Middle frontal gyrus (tissue), 1 donor: ENCODE data around the gene EIF2AK2.
"Not testable (repeated sequence)": the region's sequence is repeated elsewhere in the genome, so short reads cannot be mapped to it uniquely, and the experiment has no call there.

Experiments used
- DNase-seq: peaks from one replicate; pipeline ENCODE4 v3.0.0-alpha.2; 2015; ENCODE audit warnings: low spot score; ENCODE audit errors: extremely low spot score

EIF2AK2 gene

DNA sequence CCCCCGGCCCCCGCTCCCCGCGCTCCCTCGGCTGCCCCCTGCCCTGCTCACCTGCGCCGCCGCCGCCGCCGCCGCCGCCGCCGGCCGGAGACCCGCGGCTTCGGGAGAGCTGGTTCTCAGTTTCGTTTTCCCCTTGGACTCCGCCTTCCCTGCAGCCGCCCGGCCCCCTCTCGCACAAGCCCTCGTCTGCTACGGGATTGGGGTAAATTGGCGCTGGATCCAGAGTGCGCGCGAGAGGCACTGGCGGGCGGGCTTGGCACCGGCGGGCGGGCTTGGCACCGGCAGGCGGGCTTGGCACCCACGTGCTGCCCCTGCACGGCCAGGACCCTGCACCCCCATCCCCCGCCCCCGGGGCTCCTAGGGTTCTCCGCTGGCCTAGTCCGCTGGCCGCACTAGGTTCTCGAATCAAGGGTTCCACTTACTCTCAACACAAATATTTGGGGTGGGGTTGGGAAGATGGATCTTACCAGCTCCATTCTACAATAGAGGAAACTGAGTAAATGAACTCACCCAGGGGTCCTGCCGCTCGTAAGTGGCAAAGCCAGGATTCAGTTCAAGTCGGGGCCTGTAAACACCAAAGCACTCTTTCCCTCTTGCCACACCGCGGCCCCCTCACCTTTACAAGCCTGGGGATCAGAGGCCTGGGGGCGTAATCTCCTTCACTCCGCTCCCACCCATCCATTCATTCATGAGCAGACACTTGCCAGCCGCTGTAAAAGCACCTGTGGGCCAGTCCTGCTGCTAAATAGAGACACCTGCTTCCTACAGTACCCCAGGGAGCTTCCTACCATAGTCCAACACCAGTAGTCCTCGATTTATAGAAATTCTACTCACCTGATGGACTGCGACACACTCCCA lies at the start of gene EIF2AK2:
TSS of gene EIF2AK2 (minus strand) at position 124 of the 858 bp plus-strand sequence. CDS start 9,174 bp downstream, outside the sequence.
- DNase-seq, result peak; percentile 40

DNA sequence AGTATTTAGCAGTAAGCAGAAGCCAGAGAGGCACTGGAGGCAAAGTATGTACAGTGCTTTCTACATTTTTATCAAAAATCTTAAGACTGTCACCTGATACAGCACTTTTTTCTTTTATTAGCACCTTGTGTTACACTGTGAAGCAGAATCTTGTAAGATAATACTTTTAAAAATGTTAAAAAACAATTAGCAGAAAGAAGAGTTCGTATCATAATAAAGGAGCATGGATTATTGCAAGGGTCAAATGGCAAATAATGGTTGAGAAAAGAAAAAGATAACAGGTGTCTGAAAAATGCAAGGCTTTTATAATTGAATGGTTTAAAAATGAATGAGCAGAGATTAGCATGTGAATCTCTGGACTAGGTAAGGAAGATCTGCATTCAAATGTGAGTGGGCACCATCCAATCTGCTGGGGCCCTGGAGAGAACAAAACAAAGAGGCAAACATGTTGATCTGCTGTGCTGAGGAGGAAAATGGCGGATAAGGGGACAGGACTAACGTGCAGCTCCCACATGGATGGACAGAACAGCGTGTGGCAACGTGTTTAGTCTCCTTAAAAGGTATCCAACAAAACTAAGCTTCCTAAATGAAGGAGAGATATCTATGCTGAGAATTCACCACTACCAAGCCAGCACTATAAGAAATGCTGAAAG lies 49.0 kb upstream of the EIF2AK2 start:
- no peak for DNase-seq

DNA sequence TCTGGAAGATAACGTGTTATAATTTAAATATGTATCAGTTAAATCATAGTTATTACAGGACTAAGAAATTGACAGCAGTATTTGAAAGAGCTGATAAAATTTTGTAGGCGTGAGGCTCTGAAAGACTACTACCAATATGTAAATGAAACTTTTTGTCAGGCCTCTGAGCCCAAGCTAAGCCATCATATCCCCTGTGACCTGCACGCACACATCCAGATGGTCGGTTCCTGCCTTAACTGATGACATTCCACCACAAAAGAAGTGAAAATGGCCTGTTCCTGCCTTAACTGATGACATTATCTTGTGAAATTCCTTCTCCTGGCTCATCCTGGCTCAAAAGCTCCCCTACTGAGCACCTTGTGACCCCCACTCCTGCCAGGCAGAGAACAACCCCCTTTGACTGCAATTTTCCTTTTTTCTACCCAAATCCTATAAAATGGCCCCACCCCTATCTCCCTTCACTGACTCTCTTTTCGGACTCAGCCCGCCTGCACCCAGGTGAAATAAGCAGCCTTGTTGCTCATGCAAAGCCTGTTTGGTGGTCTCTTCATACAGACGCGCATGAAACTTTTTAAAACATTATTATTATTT lies 48.4 kb upstream of the EIF2AK2 start:
- not testable (repeated sequence) for DNase-seq

DNA sequence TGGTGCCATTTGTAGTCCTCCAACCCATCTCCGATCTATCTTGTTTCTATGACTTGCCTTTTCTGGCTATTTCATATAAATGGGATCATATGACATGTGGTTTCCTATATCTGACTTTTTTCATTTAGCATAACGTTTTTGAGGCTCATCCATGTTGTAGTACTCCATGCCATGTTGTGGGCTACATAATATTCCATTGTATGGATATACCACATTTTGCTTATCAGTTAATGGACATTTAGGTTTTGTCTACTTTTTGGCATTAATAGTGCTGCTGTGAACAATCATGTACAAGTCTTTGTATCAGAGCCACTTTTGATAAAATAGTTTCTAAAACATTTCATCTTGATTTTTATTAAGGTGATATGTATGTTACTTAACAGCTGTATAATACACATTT lies 46.9 kb upstream of the EIF2AK2 start:
- no peak for DNase-seq

DNA sequence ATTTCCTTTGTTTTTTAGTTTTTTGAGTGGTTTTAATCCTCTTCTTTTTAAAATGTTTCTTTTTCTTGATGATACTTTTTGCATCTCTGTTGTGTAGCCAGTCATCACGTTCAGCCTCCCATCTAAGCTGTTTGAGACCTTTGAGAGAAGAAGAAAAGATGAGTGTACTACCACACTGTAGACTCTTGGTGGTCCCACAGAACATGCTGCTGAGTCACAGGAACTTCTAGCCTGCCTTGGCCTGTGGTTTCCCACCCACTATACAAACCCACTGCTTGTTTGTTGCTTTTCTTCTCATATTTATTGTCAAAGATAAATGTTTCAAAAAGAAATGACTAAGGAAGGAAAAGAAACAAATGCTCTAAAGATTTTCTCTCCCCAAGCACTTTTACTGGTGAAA lies 45.0 kb upstream of the EIF2AK2 start:
- no peak for DNase-seq

DNA sequence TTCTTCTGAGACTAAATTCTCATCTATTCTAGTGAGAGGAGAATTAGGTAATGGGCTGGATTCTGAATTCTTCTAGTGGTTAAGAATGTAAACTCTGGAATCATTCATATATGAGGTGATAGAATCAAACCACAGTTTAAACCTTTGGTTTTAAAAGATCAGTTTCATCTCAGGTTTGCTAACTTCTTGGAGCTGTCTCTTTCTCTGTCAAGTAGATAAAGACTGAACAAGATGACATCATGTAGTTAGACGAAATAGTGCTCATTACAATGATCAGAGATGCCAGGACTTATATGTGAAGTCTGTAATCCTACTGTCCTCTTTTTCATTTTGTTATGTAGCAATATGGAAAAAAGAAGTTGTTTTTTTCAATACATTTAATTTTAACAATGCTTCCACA lies 44.4 kb upstream of the EIF2AK2 start:
- no peak for DNase-seq

DNA sequence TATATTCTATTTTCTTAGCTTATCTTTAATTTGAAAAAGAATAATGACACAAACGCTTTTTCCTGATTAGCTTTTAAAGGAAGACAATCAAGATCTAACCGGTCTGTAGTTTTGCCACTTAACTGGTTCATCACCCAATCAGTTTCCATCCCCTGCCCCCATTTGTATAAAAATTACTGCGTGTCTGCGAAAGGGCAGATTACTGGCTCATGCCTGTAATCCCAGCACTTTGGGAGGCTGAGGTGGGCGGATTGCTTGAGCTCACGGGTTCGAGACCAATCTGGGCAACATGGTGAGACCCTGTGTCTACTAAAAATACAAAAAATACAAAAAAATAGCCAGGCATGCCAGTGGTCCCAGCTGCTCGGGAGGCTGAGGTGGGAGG lies 41.9 kb upstream of the EIF2AK2 start:
- DNase-seq, result no peak

DNA sequence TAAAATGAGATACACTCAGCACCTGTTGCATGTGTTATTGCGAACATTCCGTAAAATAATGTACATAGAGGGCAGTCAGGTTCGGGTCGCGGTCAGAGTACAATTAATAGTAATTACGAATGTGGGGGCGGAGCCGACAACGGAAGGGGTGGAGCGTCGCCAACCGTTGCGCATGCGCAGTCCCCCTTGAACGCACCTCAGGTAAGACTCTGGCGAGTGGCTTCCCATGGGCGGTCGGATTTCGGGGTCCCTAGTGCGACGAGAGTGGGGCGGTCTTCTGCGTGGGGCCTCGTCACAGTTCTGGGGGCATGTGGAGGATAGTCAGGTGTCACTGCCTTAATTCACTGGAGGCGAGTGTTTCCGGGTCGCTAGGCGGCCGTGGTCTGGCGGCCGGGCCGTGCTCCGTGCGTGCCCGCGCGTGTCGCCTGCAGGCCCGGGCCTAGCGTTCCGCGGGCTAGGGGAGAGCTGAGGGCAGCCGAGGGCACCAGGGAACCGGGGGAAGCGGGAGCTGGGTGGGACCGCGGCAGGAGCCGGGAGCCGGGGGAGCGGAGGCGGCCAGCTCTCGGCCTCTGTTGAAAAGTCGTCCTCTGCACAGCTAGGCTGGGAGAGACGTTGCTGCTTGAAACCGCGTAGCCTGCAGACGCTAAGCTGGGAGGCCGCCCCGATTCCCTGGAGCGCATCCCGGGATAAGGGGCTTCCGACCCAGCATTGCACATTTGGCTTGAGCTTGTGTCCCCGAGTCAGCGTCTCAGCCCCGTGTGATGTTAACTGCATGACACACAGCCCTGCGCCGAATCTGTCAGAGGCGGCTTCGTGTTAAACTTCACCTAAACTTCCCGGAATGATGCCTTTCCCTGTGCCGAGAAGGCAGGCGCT lies 39.8 kb upstream of the EIF2AK2 start, which contains the start of gene CEBPZOS:
TSS of gene CEBPZOS (plus strand) at position 177 of the 876 bp plus-strand sequence. CDS start 3,209 bp downstream, outside the sequence.
- peak; percentile 50 for DNase-seq

DNA sequence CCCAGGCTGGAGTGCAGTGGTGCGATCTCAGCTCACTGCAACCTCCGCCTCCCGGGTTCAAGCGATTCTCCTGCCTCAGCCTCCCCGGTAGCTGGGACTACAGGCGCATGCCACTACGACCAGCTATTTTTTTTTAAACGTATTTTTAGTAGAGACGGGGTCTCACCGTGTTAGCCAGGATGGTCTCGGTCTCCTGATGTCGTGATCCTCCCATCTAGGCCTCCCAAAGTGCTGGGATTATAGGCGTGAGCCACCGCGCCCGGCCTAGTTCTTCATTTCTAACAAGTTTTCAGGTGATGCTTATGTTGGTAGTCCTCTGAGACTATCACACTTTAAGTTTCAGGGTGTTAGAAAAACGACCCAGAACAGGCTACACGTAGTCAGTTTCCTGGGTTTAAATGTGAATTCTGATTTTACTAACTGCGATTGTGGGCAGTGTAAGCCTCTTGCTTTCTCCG lies 39.1 kb upstream of the EIF2AK2 start:
- not testable (repeated sequence) for DNase-seq

DNA sequence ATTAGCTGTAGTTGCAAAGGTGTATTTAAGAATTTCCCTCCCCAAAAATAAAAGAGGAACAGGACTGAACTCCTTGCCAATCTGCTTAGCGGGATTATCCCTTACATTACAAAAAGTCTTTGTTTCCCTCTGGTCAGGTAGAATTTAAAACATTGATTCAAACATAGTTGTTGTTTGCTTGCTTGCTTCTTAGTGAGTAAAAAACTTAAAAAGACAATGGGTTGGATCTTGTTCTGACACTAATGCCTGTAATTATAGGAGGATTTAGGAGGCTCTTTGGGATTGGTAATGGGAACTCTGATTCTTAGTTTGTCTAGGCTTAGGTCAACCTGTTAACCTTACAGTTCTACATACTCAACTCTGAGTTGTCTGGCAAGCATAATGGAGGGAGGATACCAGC lies 35.8 kb upstream of the EIF2AK2 start:
- DNase-seq, result no peak

DNA sequence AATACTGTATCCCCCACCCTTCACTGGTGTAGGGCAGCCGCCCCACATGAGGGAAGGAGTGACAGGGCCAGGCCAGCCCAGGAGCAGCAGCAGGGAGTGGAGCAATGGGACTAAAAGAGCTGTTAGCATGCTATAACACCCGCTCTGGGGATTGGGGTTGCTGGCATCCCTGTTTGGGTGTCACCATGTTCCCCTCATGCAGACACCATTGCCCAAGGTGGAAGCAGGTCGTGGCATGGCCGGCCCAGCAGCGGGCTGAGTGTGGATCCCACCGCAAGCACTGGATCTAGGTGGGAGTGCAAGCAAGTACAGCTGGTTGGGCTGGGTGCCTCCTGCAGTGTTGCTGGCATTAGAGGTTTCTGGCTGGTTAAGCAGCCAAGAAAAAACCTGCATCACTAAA lies 35.0 kb upstream of the EIF2AK2 start:
- no peak for DNase-seq

DNA sequence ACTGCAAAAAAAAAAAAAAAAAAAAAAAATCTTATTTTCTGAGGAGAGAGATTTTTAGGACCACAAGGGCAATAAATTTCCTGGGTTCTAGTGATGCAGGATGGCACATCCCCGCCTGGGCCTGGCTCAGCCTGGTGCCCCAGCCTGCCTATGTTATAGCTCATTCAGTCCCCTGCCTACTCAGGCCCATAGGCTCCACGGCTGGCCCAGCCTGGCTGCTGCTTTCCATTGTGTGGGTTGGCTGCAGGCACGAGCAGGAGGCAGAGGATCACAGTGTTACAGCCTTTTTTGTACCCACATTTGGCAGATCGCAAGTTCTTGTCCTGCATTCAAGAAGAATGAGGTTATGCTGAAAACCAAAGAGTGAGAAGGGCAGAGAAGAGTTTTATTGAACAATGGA lies 34.5 kb upstream of the EIF2AK2 start:
- no peak for DNase-seq

DNA sequence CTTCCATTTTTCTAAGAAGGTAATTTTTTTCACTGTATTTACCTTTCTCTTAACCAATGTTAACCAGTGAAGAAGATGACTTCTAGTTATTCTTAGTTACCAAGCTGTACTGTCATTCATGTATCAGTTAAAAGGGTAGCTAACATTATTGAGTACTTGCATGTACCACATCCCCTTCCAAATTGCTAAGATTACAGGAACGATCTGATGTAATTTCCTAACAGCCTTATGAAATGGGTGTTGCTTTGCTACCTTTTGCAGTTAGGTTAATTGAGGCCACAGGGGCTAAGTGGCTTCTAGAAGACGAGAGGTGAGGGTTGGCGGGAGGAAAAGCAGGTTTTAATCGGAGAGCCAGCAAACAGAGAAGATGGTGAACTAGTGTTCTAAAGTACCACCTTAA lies 33.5 kb upstream of the EIF2AK2 start:
- no peak for DNase-seq

DNA sequence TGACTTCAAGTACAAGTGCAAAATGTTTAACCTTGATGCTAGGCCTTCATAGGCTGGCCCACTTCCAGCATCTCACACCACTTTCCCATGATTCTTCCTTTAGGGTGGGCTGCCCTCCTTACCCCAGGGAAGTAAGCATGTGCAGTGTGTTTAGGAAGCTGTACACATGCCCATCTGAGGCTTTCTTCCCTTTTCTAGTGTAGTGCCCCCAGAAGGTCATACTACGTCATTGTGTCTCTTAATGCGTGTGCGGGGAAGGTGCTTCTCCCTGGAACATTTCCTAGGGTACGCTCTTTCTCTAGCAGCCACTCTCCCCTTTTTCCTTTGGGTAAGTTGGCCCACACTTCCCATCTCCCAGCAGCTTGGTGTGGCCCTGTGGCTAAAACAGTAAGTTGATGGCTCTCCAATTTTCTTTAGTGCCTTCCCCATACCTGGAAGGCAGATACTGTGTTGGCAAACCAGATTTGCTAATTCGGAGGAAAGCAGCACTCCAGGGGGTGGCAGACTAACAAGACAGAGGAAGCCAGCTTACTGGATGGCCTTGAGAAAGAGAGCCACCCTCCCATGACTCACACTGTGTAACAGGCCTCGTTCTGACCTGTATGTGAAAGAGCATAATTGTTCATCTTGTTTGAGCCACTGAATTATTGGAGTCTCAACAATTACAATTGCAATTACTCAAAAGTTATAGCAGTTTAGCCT lies 32.8 kb upstream of the EIF2AK2 start:
- DNase-seq, result no peak

DNA sequence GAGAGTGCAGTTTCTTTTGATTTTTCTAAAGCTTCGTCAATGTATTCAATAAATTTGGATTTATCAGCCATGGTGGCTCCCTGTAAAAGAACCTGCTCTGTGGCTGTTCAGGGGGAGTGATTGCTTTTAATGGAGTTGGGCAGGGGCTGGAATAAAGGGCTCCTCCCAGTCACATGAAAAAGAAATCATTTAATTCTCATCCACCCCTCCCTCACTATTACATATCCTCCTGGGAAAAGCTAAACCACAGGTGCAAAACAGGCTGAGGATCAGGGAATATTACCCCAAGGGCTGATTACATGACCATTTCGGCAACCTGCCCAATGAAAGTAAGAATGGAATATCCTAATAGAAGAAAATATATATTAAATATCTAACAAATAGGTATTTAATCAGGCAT lies 31.8 kb upstream of the EIF2AK2 start, which contains the start of gene SULT6B1:
TSS of gene SULT6B1 (minus strand) at position 101 of the 400 bp plus-strand sequence. CDS start at position 71, 30 bp downstream.
- DNase-seq, result no peak

DNA sequence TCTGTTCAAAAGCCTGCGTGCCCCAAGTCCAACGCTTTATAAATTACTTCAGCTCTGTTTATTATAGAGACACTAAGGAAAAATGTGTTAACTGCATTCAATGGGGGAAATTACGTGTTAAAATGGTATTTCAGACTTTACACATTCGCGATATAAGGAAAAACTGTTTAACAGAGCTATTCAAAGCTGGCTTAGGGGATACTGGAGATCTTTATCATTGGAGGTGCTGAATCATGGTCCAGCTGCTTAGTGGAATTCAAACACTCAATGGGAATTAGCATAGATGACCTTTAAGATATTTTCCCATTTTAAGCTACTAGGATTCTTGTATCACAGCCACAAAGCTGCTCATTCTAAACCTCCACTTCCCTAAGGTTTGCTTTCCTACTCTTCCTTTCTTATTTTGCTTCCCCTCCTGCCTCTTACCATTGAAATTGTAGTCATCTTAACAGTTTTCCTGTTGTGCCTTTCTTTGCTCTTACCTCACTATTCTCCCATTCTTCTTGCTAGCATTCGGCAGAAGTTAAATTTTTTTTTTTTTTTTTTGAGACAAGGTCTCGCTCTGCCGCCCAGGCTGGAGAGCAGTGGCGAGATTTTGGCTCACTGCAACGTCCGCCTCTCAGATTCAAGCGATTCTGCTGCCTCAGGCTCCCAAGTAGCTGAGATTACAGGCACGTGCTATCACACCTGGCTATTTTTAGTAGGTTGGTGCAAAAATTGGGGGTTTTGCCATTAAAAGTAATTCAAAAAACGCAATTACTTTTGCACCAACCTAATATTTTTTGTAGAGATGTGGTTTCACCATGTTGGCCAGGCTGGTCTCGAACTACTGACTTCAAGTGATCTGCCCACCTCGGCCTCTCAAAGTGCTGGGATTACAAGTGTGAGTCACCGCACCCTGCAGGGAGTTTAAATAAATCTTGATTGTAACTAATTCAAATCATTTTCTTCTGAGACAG lies 25.2 kb upstream of the EIF2AK2 start:
- no peak for DNase-seq

DNA sequence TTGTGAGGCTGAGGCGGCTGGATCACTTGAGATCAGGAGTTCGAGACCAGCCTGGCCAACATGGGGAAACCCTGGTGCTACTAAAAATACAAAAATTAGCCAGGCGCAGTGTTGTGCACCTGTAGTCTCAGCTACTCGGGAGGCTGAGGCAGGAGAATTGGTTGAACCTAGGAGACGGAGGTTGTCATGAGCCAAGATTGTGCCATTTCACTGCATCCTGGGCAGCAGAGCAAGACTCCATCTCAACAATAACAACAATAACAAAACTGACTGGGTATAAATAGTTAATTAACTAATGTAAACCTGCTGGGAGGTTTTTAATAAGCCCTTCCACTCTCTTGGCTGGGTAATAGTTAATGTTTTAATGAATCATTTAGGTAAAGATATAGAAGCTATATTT lies 23.9 kb upstream of the EIF2AK2 start:
- DNase-seq, result no peak

DNA sequence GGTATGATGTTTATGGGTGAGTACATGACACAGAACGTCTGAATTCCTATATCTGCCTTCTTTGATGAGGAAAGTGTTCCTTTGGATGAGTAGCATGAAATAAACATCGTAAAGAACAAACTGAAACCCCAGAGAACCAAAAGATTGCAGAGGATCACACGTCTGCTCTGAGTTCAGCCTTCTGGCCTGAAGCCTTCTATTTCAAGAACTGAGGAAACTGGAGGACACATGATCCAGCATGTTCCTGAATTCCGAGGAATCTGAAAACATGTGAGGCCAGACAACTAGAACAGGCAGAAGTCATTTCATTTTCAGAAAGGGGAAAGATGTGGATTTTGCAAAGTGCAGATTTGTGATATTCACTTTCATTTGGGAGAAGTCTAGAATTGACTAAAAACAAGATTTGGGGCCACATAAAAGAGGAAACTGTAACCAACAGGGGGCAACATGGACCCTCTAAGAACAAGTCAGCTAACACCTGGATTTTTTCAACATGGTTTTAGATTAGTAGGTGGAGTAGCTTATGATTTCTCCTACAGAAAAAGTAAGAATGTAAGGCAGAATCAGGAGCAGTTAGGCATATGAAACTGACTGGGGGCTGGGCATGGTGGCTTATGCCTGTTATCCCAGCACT lies 23.3 kb upstream of the EIF2AK2 start:
- no peak for DNase-seq

DNA sequence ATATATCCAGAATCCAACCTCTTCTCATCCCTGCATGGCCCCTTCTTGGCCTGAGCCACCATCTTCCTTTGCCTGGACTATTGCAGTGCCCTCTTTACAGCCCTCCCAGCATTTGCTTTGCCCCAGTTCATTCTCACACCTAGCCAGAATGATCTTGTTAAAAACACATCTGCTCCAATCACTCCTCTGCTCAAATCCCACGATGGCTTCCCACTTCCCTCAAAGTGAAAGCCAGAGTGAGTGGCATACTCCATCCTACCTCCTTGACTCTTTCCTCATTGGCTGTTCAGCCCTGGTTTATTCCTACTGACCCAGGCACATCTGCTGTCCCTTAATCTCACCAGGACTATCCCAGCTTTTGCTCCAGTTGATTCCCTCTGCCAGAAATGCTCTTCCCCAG lies 17.0 kb upstream of the EIF2AK2 start:
- DNase-seq, result no peak
